BE2C (cell line): ENCODE measurements around the gene LARP4B. TPM values are rescaled to one million over a fixed set of nuclear protein-coding genes. Genes with fewer than 3 reads are reported as not detected.

Experiments
- DNase-seq: peaks from one replicate; pipeline ENCODE4 v3.0.0-alpha.2; 2020
- H3K27me3 ChIP-seq: fragments of 250-450 bp; sonication (Bioruptor Pico); 2 replicates; pipeline ENCODE4 v1.5.1; 2020; ENCODE audit warnings: mild to moderate bottlenecking
- H3K36me3 ChIP-seq: fragments of 250-450 bp; sonication (Bioruptor Pico); 2 replicates; pipeline ENCODE4 v1.5.1; 2020; ENCODE audit warnings: mild to moderate bottlenecking
- H3K4me1 ChIP-seq: fragments of 250-450 bp; sonication (Bioruptor Pico); 2 replicates; pipeline ENCODE4 v1.5.1; 2020
- H3K4me3 ChIP-seq: 2 replicates; pipeline ENCODE4 v1.5.1; 2011; ENCODE audit warnings: low read depth, low read length
- H3K9me3 ChIP-seq: fragments of 250-450 bp; sonication (Bioruptor Pico); 2 replicates; pipeline ENCODE4 v1.5.1; 2020
- polyA plus RNA-seq: library from polyadenylated mRNA; unstranded; fragments of >200 nt; gene quantifications from one replicate; pipeline ENCODE4 v1.2.1, GENCODE V29; 2012; ENCODE audit warnings: low read depth, missing spikeins; ENCODE audit not compliant: insufficient read length, insufficient read depth
- TF ChIP-seq, protein P1 (sequence below): IDR thresholded peaks from 2 replicates; pipeline ENCODE4 v1.5.1; 2012; ENCODE audit warnings: mild to moderate bottlenecking, low read depth, low read length

The LARP4B gene
- 47.5 TPM for polyA plus RNA-seq

DNA sequence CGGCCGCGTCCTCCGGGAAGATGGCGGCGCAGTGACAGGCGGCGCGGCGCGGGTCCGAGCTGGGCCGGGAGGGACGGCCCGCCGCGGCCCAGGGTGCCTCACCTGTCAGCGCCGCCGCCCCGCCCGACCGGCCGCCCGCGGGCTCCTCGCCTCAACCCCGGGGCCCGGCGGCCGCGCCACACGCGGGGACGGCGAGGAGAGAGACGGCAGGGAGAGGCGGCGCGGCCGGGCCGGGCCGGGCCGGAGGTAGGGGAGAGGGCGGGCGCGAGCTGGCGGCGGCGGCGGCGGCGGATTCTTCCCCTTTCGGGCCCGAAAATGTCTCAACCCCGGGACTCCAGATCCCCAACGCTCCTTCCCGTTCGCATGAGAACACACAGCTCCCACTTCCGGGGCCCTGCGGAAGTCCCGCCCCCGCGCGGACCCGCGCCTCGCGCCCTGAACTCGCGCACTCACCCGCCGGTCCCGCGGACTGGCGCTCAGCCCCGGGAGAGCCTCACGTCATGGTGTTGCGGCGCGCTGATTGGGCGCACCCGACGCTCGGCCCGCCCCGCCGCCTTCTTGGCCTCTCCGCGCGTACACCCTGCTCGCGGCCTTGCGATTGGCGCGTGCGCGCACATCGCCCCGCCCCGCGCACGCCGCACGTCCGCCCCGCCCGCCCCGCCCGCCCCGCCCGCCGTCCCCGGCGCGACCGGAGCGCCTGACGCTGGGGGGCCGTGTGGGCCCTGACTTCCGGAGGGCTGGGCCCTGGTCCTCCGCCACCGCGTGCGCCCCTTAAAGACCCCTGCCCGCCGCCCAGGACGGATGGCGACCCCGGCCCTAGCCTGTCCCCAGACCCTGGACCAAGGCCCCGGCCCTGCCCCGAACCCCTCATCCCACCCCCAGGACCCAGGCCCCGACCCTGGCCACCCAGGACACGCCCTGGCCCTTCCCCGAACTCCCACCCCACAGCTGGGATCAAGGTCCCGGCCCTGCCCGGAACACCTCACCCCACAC is at the start of gene LARP4B:
Gene LARP4B, minus strand, starts transcription at position 380 of the 993 bp plus-strand sequence. CDS start 45,984 bp downstream, outside the sequence.
- Histone ChIP-seq H3K36me3 (peaks cover 4% of the 10 kb centered on the region; the same call in 1 of the 2 replicates), H3K27me3 (no peaks in the 10 kb centered on the region), H3K4me3 (peak within 1 kb of the TSS; percentile 87), H3K9me3 (no peaks in the 10 kb centered on the region), H3K4me1 (no peaks in the 10 kb centered on the region)
- peak; percentile 96 for DNase-seq
- TF ChIP-seq, protein P1, sequence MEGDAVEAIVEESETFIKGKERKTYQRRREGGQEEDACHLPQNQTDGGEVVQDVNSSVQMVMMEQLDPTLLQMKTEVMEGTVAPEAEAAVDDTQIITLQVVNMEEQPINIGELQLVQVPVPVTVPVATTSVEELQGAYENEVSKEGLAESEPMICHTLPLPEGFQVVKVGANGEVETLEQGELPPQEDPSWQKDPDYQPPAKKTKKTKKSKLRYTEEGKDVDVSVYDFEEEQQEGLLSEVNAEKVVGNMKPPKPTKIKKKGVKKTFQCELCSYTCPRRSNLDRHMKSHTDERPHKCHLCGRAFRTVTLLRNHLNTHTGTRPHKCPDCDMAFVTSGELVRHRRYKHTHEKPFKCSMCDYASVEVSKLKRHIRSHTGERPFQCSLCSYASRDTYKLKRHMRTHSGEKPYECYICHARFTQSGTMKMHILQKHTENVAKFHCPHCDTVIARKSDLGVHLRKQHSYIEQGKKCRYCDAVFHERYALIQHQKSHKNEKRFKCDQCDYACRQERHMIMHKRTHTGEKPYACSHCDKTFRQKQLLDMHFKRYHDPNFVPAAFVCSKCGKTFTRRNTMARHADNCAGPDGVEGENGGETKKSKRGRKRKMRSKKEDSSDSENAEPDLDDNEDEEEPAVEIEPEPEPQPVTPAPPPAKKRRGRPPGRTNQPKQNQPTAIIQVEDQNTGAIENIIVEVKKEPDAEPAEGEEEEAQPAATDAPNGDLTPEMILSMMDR, result no peak

DNA sequence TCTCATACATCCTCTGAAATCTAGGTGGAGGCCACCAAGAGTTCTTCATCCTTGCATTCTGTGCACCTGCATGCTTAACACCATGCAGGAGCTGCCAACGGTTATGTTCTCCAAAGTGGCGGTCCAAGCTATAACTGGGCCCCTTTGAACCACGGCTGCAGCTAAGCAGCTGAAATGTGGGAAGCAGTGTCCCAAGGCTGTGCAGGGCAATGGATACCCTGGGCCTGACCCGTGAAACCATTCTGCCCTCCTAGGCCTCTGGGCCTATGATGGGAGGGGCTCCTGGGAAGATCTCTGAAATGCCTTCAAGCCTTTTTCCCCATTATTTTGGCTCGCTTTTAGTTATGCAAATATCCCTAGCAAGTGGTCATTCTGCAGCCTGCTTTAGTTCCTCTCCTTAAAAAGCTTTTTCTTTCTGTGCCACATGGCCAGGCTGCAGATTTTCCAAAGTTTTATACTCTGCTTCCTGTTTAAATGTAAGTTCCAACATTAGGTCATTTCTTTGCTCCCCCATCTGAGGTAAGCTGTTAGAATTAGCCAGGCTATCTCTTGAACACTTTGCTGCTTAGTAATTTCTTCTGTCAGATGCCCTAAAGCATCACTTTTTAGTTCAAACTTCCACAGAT is 49.1 kb upstream of the LARP4B start:
- Histone ChIP-seq H3K27me3 (no peaks in the 10 kb centered on the region), H3K36me3 (no peaks in the 10 kb centered on the region), H3K4me3 (no peak overlapping the region), H3K9me3 (no peaks in the 10 kb centered on the region; the same call in none of the 2 replicates), H3K4me1 (no peaks in the 10 kb centered on the region)
- TF ChIP-seq, protein P1, result no peak
- no peak for DNase-seq

DNA sequence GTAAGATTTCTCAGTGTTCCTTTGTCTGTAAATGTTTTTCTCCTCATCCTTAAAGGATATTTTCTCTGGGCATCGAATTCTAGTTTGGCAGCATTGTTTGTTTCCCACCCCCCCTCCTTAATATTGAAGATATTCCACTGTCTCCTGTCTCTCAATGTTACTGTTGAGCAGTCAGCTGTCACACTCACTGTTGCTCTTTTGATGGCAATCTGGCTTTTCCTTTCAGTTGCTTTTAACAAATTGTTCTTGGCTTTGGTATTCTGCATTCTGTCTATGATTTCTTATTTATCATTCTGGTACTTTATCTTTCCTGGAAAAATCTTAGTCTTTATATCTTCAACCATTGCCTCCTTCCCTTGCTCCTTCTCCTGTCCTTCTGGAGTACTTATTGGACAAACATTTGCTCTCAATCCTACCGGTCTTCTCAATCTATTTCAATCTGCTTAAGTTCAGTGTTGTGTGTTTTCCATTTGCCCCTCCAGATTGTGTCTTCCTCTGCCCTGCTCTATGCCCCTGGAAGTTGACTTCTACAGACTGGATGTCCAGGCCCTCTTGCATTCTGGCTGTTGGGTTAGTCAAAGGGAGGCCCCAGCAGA is 47.4 kb upstream of the LARP4B start:
- H3K9me3 ChIP-seq, result no peaks in the 10 kb centered on the region; the same call in none of the 2 replicates
- no peaks in the 10 kb centered on the region for H3K36me3 ChIP-seq
- H3K4me3 ChIP-seq, result no peak overlapping the region
- H3K4me1 ChIP-seq, result no peaks in the 10 kb centered on the region
- no peaks in the 10 kb centered on the region for H3K27me3 ChIP-seq
- TF ChIP-seq, protein P1, result no peak
- no peak for DNase-seq

DNA sequence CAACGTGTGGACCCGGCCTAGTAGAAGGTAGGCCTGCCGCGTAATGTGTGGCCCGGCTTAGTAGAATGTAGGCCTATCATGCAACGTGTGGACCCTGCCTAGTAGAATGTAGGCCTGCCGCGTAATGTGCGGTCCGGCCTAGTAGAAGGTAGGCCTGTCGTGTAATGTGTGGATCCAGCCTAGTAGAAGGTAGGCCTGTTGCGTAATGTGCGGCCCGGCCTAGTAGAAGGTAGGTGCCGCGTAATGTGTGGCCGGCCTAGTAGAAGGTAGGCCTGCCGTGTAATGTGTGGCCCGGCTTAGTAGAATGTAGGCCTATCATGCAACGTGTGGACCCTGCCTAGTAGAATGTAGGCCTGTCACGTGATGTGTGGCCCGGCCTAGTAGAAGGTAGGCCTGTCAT is 44.8 kb upstream of the LARP4B start:
- TF ChIP-seq, protein P1, result no peak
- Histone ChIP-seq H3K36me3 (no peaks in the 10 kb centered on the region), H3K4me1 (no peaks in the 10 kb centered on the region), H3K9me3 (no peaks in the 10 kb centered on the region; the same call in none of the 2 replicates), H3K27me3 (no peaks in the 10 kb centered on the region), H3K4me3 (no peak overlapping the region)
- DNase-seq, result no peak

DNA sequence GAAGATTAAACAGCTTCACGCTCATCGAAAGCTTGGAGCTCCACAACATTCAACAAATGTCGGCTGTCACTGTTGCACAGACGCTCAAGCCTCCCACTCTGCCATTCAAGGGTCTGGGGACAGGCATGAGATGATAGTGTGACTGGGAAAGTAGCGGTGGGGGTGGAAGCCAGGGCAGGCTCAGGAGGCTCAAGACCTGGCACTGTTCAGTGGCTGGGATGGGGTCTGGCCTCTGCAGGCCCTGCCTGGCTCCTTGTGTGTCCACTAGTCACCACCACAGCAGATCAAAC is 43.2 kb upstream of the LARP4B start:
- Histone ChIP-seq H3K9me3 (no peaks in the 10 kb centered on the region; the same call in 1 of the 2 replicates), H3K36me3 (no peaks in the 10 kb centered on the region), H3K4me1 (peaks cover 4% of the 10 kb centered on the region), H3K27me3 (no peaks in the 10 kb centered on the region), H3K4me3 (no peak overlapping the region)
- TF ChIP-seq, protein P1, result no peak
- no peak for DNase-seq
